Activated T-helper 17 cell treated with anti-CD3 and anti-CD28 coated beads, Interleukin-2, amount 50 U/mL, for 72 hours (primary cell): ENCODE data around the gene RILPL1. TPM values are rescaled to one million over a fixed set of nuclear protein-coding genes. Genes with fewer than 3 reads are reported as not detected.
"Not testable (repeated sequence)": the region's sequence is repeated elsewhere in the genome, so short reads cannot be mapped to it uniquely, and the experiment has no call there.

Source experiments
- ATAC-seq: fragments of 150-1000 bp; cut with Tn5 transposase; replicated peaks from 2 replicates; pipeline ENCODE4 v1.10.0; 2021; ENCODE audit warnings: mild to moderate bottlenecking, moderate library complexity
- H3K27ac Mint-ChIP-seq: one replicate; pipeline ENCODE4 v1.8.0; 2022; ENCODE audit warnings: mixed read lengths
- H3K27me3 Mint-ChIP-seq: one replicate; pipeline ENCODE4 v1.8.0; 2022; ENCODE audit warnings: mixed read lengths
- H3K36me3 Mint-ChIP-seq: one replicate; pipeline ENCODE4 v1.8.0; 2022; ENCODE audit warnings: low read depth, mild to moderate bottlenecking, mixed read lengths
- H3K4me1 Mint-ChIP-seq: one replicate; pipeline ENCODE4 v1.8.0; 2022; ENCODE audit warnings: mixed read lengths
- H3K4me3 Mint-ChIP-seq: one replicate; pipeline ENCODE4 v1.8.0; 2022; ENCODE audit warnings: mild to moderate bottlenecking, mixed read lengths
- H3K9me3 Mint-ChIP-seq: one replicate; pipeline ENCODE4 v1.8.0; 2022; ENCODE audit warnings: mixed read lengths
- total RNA-seq, 2 donors: library from RNA; stranded (reverse); gene quantifications; one replicate each; pipeline ENCODE4 v1.2.3, GENCODE V29; 2022

RILPL1 gene
- total RNA-seq, 2 donors from 2014 or later, result 3.2 to 3.5 TPM

- H3K9me3 Mint-ChIP-seq, H3K36me3 Mint-ChIP-seq, H3K4me1 Mint-ChIP-seq, H3K27me3 Mint-ChIP-seq, H3K4me3 Mint-ChIP-seq, H3K27ac Mint-ChIP-seq, ATAC-seq: not testable (repeated sequence)
Observed at GRCh38 chr12:123492339-123493039, 41.0 kb downstream of the RILPL1 start.

GRCh38 chr12:123491481-123491880 lies 42.0 kb downstream of the RILPL1 start:
- no peak for ATAC-seq

GRCh38 chr12:123491056-123491455 lies 42.5 kb downstream of the RILPL1 start:
- Mint-ChIP-seq H3K4me1 (no peaks in the 10 kb centered on the region), H3K27ac (no peak overlapping the region), H3K9me3 (no peaks in the 10 kb centered on the region), H3K36me3 (no peaks in the 10 kb centered on the region), H3K27me3 (no peaks in the 10 kb centered on the region), H3K4me3 (no peak overlapping the region)
- no peak for ATAC-seq

More at GRCh38 chr12:123491481-123491880, 42.0 kb downstream of the RILPL1 start:
- Mint-ChIP-seq H3K27ac (no peak overlapping the region), H3K27me3 (no peaks in the 10 kb centered on the region), H3K4me1 (no peaks in the 10 kb centered on the region), H3K9me3 (no peaks in the 10 kb centered on the region), H3K4me3 (no peak overlapping the region), H3K36me3 (no peaks in the 10 kb centered on the region)

GRCh38 chr12:123490089-123490488 lies 43.4 kb downstream of the RILPL1 start:
- no peak for ATAC-seq

GRCh38 chr12:123489580-123489979 lies 43.9 kb downstream of the RILPL1 start:
- ATAC-seq, result no peak
- no peak overlapping the region for H3K27ac Mint-ChIP-seq
- no peaks in the 10 kb centered on the region for H3K36me3 Mint-ChIP-seq
- H3K4me1 Mint-ChIP-seq, result peaks cover under 1% of the 10 kb centered on the region
- no peaks in the 10 kb centered on the region for H3K27me3 Mint-ChIP-seq
- H3K9me3 Mint-ChIP-seq, result no peaks in the 10 kb centered on the region
- H3K4me3 Mint-ChIP-seq, result no peak overlapping the region

More at GRCh38 chr12:123490089-123490488, 43.4 kb downstream of the RILPL1 start:
- H3K4me1 Mint-ChIP-seq, result no peaks in the 10 kb centered on the region
- no peaks in the 10 kb centered on the region for H3K9me3 Mint-ChIP-seq
- no peak overlapping the region for H3K27ac Mint-ChIP-seq
- no peaks in the 10 kb centered on the region for H3K36me3 Mint-ChIP-seq
- H3K4me3 Mint-ChIP-seq, result no peak overlapping the region
- H3K27me3 Mint-ChIP-seq, result no peaks in the 10 kb centered on the region

- Mint-ChIP-seq H3K27ac (no peak overlapping the region), H3K4me3 (no peak overlapping the region), H3K27me3 (no peaks in the 10 kb centered on the region), H3K9me3 (no peaks in the 10 kb centered on the region), H3K36me3 (no peaks in the 10 kb centered on the region), H3K4me1 (peaks cover 6% of the 10 kb centered on the region)
- no peak for ATAC-seq
Observed at GRCh38 chr12:123488539-123489230, 44.8 kb downstream of the RILPL1 start.

GRCh38 chr12:123487428-123487827 lies 46.1 kb downstream of the RILPL1 start:
- Mint-ChIP-seq H3K27ac (no peak overlapping the region), H3K36me3 (no peaks in the 10 kb centered on the region), H3K9me3 (no peaks in the 10 kb centered on the region), H3K4me3 (no peak overlapping the region), H3K4me1 (peaks cover 6% of the 10 kb centered on the region), H3K27me3 (no peaks in the 10 kb centered on the region)
- no peak for ATAC-seq

- ATAC-seq, result no peak
- no peaks in the 10 kb centered on the region for H3K27me3 Mint-ChIP-seq
- H3K4me1 Mint-ChIP-seq, result peaks cover 6% of the 10 kb centered on the region
- H3K4me3 Mint-ChIP-seq, result no peak overlapping the region
- no peaks in the 10 kb centered on the region for H3K9me3 Mint-ChIP-seq
- H3K36me3 Mint-ChIP-seq, result no peaks in the 10 kb centered on the region
- H3K27ac Mint-ChIP-seq, result no peak overlapping the region
Observed at GRCh38 chr12:123485756-123486155, 47.8 kb downstream of the RILPL1 start.

GRCh38 chr12:123483602-123484248 lies 49.8 kb downstream of the RILPL1 start:
- Mint-ChIP-seq H3K27me3 (no peaks in the 10 kb centered on the region), H3K36me3 (no peaks in the 10 kb centered on the region), H3K27ac (peak overlapping the region; percentile 58), H3K9me3 (no peaks in the 10 kb centered on the region), H3K4me3 (peak overlapping the region; percentile 17), H3K4me1 (peaks cover 6% of the 10 kb centered on the region)
- ATAC-seq, result peak; percentile 24

- Mint-ChIP-seq H3K9me3 (no peaks in the 10 kb centered on the region), H3K4me3 (no peak overlapping the region), H3K27ac (peak overlapping the region; percentile 58), H3K4me1 (peaks cover 6% of the 10 kb centered on the region), H3K36me3 (no peaks in the 10 kb centered on the region), H3K27me3 (no peaks in the 10 kb centered on the region)
- ATAC-seq, result no peak
Observed at GRCh38 chr12:123482876-123483275, 50.6 kb downstream of the RILPL1 start.

GRCh38 chr12:123481251-123481650 lies 52.3 kb downstream of the RILPL1 start:
- H3K4me1 Mint-ChIP-seq, result peaks cover 11% of the 10 kb centered on the region
- H3K4me3 Mint-ChIP-seq, H3K36me3 Mint-ChIP-seq, H3K9me3 Mint-ChIP-seq, H3K27me3 Mint-ChIP-seq, ATAC-seq, H3K27ac Mint-ChIP-seq: not testable (repeated sequence)

GRCh38 chr12:123479442-123480180 lies 53.9 kb downstream of the RILPL1 start:
- no peaks in the 10 kb centered on the region for H3K36me3 Mint-ChIP-seq
- peaks cover 22% of the 10 kb centered on the region for H3K4me1 Mint-ChIP-seq
- ATAC-seq, result no peak
- H3K4me3 Mint-ChIP-seq, result no peak overlapping the region
- H3K27me3 Mint-ChIP-seq, result no peaks in the 10 kb centered on the region
- H3K9me3 Mint-ChIP-seq, result no peaks in the 10 kb centered on the region
- H3K27ac Mint-ChIP-seq, result peak overlapping the region; percentile 52

- H3K9me3 Mint-ChIP-seq, result no peaks in the 10 kb centered on the region
- no peak for ATAC-seq
- H3K4me1 Mint-ChIP-seq, result peaks cover 16% of the 10 kb centered on the region
- no peaks in the 10 kb centered on the region for H3K27me3 Mint-ChIP-seq
- no peak overlapping the region for H3K4me3 Mint-ChIP-seq
- H3K27ac Mint-ChIP-seq, result no peak overlapping the region
- H3K36me3 Mint-ChIP-seq, result no peaks in the 10 kb centered on the region
Observed at GRCh38 chr12:123478762-123479161, 54.8 kb downstream of the RILPL1 start.

- Mint-ChIP-seq H3K9me3 (no peaks in the 10 kb centered on the region), H3K4me3 (no peak overlapping the region), H3K27me3 (no peaks in the 10 kb centered on the region), H3K4me1 (peaks cover 16% of the 10 kb centered on the region), H3K27ac (no peak overlapping the region), H3K36me3 (no peaks in the 10 kb centered on the region)
- no peak for ATAC-seq
Observed at GRCh38 chr12:123478069-123478468, 55.5 kb downstream of the RILPL1 start.
